Esophagus muscularis mucosa (tissue), 4 donors: ENCODE measurements around the gene PRDX2.
A peak's percentile ranks its signal among the peaks of the same experiment; 100 is the strongest.

Source experiments
- EP300 ChIP-seq: sonication (generic); formaldehyde crosslinking; IDR thresholded peaks from one replicate; pipeline ENCODE4 v1.6.1; 2017; ENCODE audit warnings: antibody characterized with exemption
- POLR2A ChIP-seq: fragments of 450-650 bp; IDR thresholded peaks from one replicate; pipeline ENCODE4 v1.6.1; 2017; ENCODE audit warnings: antibody characterized with exemption, moderate library complexity, mild to moderate bottlenecking, low read depth
- POLR2AphosphoS5 ChIP-seq, 2 donors: sonication (generic); formaldehyde crosslinking; IDR thresholded peaks; one replicate each; pipeline ENCODE4 v1.6.1; 2017; ENCODE audit warnings: antibody characterized with exemption in 2 of 2
- TF ChIP-seq, protein P1 (sequence below), 3 experiments: fragments of 200-600 bp in 2 of 3; fragments of 450-650 bp in 1 of 3; sonication (generic) in 2 of 3; IDR thresholded peaks; one replicate each; pipeline ENCODE4 v1.5.1; 2017 to 2019; ENCODE audit warnings: antibody characterized with exemption in 3 of 3, mild to moderate bottlenecking in 2 of 3, moderate library complexity in 1 of 3

DNA sequence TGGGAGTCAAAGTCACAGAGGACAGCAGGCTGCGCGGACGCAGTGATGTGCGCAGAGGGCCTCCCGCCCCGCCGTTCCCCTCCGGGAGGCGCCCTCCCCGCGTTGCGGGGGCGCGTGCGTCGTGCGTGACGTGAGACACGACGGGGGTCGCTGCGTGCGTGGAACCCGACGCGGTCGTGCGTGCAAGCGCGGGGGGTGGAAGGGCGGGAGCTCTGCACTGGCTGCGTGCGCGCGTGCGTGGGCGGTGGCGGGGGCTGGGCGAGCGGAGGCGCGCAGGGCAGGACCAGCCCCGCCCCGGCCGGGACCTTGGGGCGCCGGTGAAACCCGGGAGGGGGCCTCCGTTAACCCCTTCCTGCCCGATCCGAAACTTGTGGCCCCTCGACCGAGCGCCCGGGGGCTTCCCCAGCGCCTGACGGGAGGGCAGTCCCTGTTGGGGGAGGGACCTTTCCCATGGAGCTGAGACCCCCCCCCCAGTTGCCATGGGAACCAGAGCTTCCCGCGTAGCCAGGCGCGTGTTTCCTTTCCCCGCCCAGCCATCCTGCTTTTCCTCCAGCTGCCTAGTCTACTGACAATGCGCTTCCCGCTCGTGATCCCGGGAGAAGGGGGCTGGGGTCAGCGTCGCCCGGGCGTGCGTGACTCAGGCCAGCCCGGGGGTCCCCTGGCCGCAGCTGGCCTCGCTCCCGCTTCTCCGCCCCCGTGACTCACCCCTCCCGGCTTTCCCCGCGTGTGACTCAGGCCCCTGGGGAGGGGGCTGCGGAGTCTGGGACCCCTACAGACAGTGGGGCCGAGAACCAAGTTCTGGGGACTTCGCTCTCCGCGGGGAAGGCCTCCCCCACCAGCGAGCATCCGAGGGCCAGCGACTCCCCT is 18.9 kb downstream of the PRDX2 start:
- TF ChIP-seq EP300, result peak; percentile 99
- TF ChIP-seq, protein P1, sequence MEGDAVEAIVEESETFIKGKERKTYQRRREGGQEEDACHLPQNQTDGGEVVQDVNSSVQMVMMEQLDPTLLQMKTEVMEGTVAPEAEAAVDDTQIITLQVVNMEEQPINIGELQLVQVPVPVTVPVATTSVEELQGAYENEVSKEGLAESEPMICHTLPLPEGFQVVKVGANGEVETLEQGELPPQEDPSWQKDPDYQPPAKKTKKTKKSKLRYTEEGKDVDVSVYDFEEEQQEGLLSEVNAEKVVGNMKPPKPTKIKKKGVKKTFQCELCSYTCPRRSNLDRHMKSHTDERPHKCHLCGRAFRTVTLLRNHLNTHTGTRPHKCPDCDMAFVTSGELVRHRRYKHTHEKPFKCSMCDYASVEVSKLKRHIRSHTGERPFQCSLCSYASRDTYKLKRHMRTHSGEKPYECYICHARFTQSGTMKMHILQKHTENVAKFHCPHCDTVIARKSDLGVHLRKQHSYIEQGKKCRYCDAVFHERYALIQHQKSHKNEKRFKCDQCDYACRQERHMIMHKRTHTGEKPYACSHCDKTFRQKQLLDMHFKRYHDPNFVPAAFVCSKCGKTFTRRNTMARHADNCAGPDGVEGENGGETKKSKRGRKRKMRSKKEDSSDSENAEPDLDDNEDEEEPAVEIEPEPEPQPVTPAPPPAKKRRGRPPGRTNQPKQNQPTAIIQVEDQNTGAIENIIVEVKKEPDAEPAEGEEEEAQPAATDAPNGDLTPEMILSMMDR (IDR thresholded peaks at IDR 0.05), result no peak
- TF ChIP-seq POLR2A, result no peak
- peak; percentile 94 to 95 for TF ChIP-seq POLR2AphosphoS5 (IDR thresholded peaks at IDR 0.05)
